ENCODE data around the gene SPDYE2.
"Not testable (repeated sequence)": the region's sequence is repeated elsewhere in the genome, so short reads cannot be mapped to it uniquely, and the experiment has no call there.

- TF ChIP-seq, protein P1, sequence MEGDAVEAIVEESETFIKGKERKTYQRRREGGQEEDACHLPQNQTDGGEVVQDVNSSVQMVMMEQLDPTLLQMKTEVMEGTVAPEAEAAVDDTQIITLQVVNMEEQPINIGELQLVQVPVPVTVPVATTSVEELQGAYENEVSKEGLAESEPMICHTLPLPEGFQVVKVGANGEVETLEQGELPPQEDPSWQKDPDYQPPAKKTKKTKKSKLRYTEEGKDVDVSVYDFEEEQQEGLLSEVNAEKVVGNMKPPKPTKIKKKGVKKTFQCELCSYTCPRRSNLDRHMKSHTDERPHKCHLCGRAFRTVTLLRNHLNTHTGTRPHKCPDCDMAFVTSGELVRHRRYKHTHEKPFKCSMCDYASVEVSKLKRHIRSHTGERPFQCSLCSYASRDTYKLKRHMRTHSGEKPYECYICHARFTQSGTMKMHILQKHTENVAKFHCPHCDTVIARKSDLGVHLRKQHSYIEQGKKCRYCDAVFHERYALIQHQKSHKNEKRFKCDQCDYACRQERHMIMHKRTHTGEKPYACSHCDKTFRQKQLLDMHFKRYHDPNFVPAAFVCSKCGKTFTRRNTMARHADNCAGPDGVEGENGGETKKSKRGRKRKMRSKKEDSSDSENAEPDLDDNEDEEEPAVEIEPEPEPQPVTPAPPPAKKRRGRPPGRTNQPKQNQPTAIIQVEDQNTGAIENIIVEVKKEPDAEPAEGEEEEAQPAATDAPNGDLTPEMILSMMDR (IDR thresholded peaks at IDR 0.05): not testable (repeated sequence)
- TF ChIP-seq POLR2A (IDR thresholded peaks at IDR 0.05): not testable (repeated sequence)
Observed at GRCh38 chr7:102511860-102512522, 39.0 kb upstream of the SPDYE2 start.
